ENCODE measurements around the gene PITPNM2.

- TF ChIP-seq EZH2 (IDR thresholded peaks at IDR 0.05; ENCODE audit: borderline replicate concordance, low read length), result no peak
- TF ChIP-seq, protein P1, sequence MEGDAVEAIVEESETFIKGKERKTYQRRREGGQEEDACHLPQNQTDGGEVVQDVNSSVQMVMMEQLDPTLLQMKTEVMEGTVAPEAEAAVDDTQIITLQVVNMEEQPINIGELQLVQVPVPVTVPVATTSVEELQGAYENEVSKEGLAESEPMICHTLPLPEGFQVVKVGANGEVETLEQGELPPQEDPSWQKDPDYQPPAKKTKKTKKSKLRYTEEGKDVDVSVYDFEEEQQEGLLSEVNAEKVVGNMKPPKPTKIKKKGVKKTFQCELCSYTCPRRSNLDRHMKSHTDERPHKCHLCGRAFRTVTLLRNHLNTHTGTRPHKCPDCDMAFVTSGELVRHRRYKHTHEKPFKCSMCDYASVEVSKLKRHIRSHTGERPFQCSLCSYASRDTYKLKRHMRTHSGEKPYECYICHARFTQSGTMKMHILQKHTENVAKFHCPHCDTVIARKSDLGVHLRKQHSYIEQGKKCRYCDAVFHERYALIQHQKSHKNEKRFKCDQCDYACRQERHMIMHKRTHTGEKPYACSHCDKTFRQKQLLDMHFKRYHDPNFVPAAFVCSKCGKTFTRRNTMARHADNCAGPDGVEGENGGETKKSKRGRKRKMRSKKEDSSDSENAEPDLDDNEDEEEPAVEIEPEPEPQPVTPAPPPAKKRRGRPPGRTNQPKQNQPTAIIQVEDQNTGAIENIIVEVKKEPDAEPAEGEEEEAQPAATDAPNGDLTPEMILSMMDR (IDR thresholded peaks at IDR 0.05; ENCODE audit: low read length), result no peak
Measured at GRCh38 chr12:123148655-123149054, 2.2 kb downstream of the PITPNM2 start.
